Stomach smooth muscle (tissue), 2 donors: ENCODE data around the gene CES2.

ENCODE experiments used
- H3K27ac ChIP-seq: one replicate; pipeline ENCODE4 v1.7.0; 2013; ENCODE audit warnings: mild to moderate bottlenecking, low read length, inconsistent platforms
- H3K27me3 ChIP-seq, 2 donors: one replicate each; pipeline ENCODE4 v1.7.0; 2013; ENCODE audit warnings: low read length in 2 of 2; ENCODE audit not compliant: insufficient read depth in 2 of 2, control insufficient read depth in 1 of 2
- H3K36me3 ChIP-seq, 2 donors: one replicate each; pipeline ENCODE4 v1.7.0; 2013; ENCODE audit warnings: low read length in 2 of 2; ENCODE audit not compliant: control insufficient read depth in 2 of 2, insufficient read depth in 2 of 2
- H3K4me1 ChIP-seq: one replicate; pipeline ENCODE4 v1.7.0; 2013; ENCODE audit warnings: low read length; ENCODE audit not compliant: control insufficient read depth, insufficient read depth
- H3K4me3 ChIP-seq, 2 donors: one replicate each; pipeline ENCODE4 v1.7.0; 2013; ENCODE audit warnings: low read length in 2 of 2
- H3K9ac ChIP-seq, 2 donors: one replicate each; pipeline ENCODE4 v1.7.0; 2013; ENCODE audit warnings: low read length in 2 of 2, mild to moderate bottlenecking in 1 of 2
- H3K9me3 ChIP-seq, 2 donors: one replicate each; pipeline ENCODE4 v1.7.0; 2013; ENCODE audit warnings: low read length in 2 of 2; ENCODE audit not compliant: control insufficient read depth in 2 of 2
- donor health status: healthy.
- donor health status: Pancreatic carcinoma.

CES2 gene

DNA sequence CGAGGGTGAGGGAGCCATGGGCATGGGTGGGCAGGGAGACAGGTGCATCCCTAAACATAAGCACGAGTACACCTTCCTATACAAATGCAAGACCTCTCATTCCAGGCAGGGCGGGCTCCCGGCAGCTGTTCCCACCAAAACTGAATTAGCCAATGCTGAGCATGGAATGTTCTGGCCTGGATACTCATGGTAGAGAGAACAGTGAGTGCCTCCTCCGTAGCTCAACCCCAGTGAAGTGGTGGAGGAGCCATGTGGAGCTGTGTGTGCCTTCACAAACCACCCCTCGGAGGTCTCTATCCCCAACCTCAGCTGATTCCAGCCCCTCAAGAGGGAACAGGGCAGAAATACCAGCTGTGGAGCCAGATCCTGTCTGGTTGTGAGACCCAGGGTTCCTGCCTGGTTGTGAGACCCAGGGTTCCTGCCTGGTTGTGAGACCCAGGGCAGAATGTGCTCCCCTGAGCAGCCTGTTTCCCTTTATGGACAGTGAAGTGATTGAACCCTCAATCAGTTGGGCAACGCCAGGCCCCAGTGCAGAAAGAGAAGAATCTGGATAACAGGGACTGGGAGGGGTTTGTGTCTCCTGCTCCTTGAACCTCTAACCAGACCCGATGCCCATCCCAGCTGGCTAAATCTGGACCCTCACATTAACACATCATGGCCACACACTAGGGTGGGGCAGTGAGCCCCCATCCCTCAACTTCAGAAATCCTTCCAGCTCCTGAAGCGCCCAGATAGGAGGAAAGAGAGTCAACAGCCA lies 14.2 kb upstream of the CES2 start:
- Histone ChIP-seq H3K4me3 (no peak overlapping the region), H3K4me1 (peaks cover 61% of the 10 kb centered on the region), H3K27me3 (no peaks in the 10 kb centered on the region), H3K9ac (peak overlapping the region in 1 of 2 donors; percentile 13), H3K36me3 (peaks cover 4 to 6% of the 10 kb centered on the region in 2 donors), H3K27ac (peak overlapping the region; percentile 60), H3K9me3 (no peaks in the 10 kb centered on the region)

DNA sequence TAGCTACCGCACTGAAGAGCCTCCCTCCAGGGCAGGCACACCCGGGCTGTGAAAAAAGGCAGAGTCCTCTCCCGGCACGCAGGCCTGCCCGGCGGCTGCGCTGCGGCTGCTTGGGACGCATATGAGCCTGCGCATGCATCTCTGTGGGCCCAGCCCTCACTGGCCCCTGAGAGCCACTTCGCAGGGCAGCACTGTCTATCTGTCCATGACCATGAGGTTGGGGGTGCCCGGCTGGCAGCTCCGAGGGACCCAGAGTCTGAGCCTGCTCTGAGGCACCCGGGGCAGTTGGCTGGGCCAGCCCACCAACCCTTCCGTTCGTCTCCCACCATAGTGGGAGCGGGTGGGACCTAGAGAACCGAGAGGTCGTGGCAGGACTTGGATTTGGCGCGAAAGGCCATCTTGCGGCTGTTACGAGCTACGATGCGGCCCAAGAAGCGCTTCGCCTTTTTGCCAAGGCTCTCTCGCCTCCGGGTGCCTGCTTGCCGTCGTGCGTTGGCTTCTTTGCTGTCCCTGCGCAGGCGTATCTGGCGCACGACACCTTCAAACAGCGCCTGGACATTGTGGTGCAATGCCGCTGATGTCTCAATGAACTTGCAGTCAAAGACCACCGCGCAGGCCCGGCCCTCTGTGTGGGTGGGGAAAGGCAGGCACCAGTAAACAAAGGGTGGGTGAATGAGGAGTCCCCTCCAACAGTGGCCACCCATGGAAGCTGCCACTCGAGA lies 13.4 kb upstream of the CES2 start:
- H3K27ac ChIP-seq = peak overlapping the region; percentile 60
- H3K9me3 ChIP-seq = no peaks in the 10 kb centered on the region
- H3K27me3 ChIP-seq = no peaks in the 10 kb centered on the region
- peaks cover 4 to 6% of the 10 kb centered on the region in 2 donors for H3K36me3 ChIP-seq
- no peak overlapping the region for H3K9ac ChIP-seq
- no peak overlapping the region for H3K4me3 ChIP-seq
- H3K4me1 ChIP-seq = peaks cover 68% of the 10 kb centered on the region

DNA sequence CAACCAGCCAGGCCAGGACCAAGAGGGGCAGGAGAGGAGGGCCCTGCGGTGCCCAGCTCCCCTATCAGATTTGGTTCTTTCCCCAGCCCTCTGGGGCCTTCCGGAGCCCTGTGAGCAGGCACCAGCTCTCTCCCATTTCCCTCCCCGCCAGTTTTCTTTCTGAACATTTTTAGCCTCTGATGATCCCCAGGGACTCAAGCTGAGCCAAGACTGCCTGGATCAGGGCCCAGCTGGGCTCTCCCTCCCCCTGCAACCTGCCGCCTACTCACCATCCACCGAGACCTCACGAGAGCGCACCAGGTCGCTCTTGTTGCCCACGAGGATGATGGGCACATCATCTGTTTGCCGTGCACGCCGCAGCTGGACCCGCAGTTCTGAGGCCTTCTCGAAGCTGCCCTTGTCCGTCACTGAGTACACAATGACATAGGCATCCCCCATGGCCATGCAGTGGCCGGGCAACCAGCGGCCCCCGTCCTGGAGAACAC lies 12.0 kb upstream of the CES2 start:
- H3K27ac ChIP-seq = peak overlapping the region; percentile 69
- H3K4me3 ChIP-seq = peak overlapping the region; percentile 45 to 81
- peaks cover 4 to 6% of the 10 kb centered on the region in 2 donors for H3K36me3 ChIP-seq
- H3K27me3 ChIP-seq = no peaks in the 10 kb centered on the region
- H3K4me1 ChIP-seq = peaks cover 82% of the 10 kb centered on the region
- H3K9ac ChIP-seq = peak overlapping the region; percentile 44 to 60
- H3K9me3 ChIP-seq = no peaks in the 10 kb centered on the region

DNA sequence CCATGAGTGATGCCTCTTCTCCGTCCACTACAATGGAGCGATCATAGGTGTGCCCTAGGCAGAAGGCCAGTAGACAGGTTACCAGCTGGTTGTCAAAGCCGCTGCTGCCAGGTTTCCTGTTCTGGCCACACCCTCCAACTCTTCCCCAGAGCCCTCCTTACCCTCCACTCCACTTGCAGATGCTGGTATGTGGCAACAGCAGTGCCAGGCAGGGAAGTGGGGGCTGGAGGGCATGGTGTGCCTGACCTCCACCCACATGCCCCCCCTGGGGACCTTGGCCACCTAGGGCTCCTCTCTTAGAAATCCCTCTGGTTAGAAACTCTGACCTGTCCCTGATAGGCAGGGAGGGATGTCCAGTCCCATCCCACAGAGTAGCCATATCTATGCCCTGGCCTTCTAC lies 11.4 kb upstream of the CES2 start:
- peak overlapping the region; percentile 13 to 44 for H3K9ac ChIP-seq
- peaks cover 4 to 6% of the 10 kb centered on the region in 2 donors for H3K36me3 ChIP-seq
- peaks cover 85% of the 10 kb centered on the region for H3K4me1 ChIP-seq
- no peaks in the 10 kb centered on the region for H3K9me3 ChIP-seq
- peak overlapping the region; percentile 69 for H3K27ac ChIP-seq
- H3K27me3 ChIP-seq = no peaks in the 10 kb centered on the region
- H3K4me3 ChIP-seq = peak overlapping the region; percentile 45 to 81

DNA sequence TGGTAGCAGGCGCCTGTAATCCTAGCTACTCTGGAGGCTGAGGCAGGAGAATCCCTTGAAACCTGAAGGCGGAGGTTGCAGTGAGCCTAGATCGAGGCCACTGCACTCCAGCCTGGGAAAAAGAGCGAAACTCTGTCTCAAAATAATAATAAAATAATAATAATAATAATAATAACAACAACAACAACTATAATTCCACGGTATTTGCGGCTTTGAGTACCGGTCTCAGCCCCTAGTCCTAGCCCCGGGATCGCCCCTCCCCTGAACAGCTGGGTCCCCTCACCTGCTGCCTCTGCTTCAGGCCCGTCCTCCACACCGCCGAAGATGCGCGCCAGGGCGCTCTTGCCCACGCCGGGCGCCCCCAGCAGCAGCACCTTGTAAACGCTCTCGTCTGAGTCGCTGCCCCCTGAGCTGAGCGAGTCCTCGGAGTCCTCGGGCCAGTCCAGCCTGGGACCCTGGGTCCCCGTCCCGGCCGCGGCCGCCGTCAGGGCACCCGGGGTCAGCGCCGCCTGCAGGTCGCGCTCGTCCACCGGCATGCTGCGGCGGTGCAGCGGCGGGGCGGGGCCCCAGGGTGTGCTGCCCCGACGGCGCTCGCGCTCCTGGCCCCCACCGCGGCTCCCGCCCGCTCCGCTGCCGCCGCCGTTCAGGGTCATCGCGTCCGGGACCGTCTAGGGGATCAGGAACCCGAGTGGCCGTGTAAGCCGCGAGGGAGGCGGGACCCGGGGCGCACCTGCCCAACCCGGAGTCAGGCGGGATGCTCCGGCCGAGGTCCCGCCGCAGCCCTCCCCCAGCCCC lies 10.6 kb upstream of the CES2 start:
- peak overlapping the region; percentile 82 for H3K27ac ChIP-seq
- peaks cover 4 to 6% of the 10 kb centered on the region in 2 donors for H3K36me3 ChIP-seq
- H3K9me3 ChIP-seq = no peaks in the 10 kb centered on the region
- H3K27me3 ChIP-seq = no peaks in the 10 kb centered on the region
- H3K4me3 ChIP-seq = peak overlapping the region; percentile 61 to 81
- peak overlapping the region; percentile 49 to 72 for H3K9ac ChIP-seq
- H3K4me1 ChIP-seq = peaks cover 80% of the 10 kb centered on the region

DNA sequence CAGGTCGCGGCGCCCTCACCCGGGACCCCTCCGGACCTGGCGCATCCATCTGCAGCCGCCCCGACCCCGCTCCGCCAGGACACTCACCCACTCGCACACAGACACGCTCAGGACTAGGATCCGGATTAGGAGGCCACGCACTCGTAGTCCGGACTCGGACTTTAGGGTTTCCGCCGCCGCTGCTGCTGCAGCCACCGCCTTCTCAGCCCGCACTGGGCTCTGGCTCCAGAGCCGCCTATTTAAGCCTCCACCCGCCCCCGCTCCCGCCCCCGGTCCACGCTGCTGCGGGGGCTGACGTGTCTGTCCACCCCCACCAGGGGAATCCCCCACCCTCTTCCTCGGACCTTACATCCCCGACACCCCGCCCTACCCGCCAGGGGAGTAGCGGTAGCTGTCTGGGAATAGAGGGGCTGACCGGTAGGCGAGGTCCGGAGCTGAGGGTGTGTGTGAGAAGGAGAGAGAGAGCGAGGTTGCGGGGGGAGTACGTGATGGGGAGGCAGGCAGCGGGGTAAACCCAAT lies 9.9 kb upstream of the CES2 start, which contains the start of gene RRAD:
Gene RRAD (minus strand): TSS at position 214 of the 519 bp plus-strand sequence. CDS start 356 bp downstream, outside the sequence.
- Histone ChIP-seq H3K36me3 (peaks cover 4 to 6% of the 10 kb centered on the region in 2 donors), H3K4me3 (peak within 1 kb of the TSS; percentile 61 to 81), H3K27me3 (no peaks in the 10 kb centered on the region), H3K27ac (peak within 1 kb of the TSS; percentile 82), H3K9ac (peak within 1 kb of the TSS; percentile 49 to 72), H3K4me1 (peaks cover 73% of the 10 kb centered on the region), H3K9me3 (no peaks in the 10 kb centered on the region)

DNA sequence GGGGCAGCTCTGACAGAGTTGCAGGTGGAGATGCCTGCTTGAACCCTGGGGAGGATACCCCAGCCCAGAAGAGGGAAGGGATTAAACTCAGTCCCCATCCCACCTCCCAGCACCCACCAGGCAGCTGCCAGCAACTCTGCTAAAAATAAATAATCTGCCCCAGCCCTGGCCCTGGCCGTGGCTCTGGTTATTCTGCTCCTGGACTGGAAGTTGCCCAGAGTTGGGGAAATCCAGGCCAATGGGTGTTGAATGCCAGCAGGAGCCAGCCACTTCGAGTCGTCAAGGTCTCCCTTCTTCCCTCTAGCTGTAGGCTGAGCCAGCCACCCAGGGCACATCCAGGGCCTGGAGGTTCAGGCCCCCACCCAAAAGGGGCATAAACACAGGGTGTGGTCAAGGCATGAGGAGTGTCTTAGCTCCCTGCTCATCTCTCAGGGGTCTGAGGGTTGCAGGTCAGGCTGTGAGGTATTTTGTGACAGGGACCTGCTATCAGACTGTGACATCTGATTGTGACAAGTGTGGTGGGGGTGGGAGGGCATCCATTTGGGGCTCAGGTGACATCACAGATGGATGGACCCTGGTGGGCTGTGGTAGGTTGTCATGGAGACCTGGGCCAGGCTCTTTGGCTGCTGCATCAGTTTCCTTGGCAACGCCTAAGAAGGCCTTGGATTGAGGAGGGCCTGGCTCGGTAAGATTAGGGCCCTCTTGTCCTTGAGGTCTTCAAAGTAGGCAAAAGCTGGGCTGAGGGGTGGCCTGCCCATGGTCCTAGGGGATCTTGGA lies 9.0 kb upstream of the CES2 start:
- H3K4me1 ChIP-seq = peaks cover 64% of the 10 kb centered on the region
- no peaks in the 10 kb centered on the region for H3K27me3 ChIP-seq
- H3K4me3 ChIP-seq = peak overlapping the region in 1 of 2 donors; percentile 81
- H3K36me3 ChIP-seq = peaks cover 0 to 8% of the 10 kb centered on the region in 2 donors
- peak overlapping the region; percentile 82 for H3K27ac ChIP-seq
- peak overlapping the region; percentile 24 to 66 for H3K9ac ChIP-seq
- H3K9me3 ChIP-seq = no peaks in the 10 kb centered on the region

DNA sequence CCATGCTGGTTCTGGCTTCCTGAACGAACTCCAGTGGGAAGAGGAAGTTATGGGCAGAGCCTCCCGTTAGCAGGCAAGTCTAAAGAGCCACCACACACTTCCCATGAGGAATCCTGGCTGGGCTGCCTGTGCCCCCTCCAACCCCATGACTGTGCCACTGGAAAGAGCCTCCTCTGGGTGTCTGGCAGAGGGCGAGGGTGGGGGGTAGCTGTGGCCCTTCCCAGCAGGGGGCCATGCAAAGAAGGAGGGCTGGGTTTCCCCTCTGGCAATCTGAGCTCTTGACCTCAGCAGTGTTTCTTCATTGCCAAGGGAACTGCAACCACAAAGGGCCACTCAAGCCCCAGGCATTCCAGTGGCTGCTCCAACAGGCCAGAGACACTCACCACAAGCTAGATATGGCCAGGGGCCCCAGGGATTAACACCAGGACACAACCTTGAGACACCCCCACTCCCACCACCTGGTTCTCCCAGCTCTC lies 8.3 kb upstream of the CES2 start:
- H3K9ac ChIP-seq = peak overlapping the region in 1 of 2 donors; percentile 29
- H3K27me3 ChIP-seq = no peaks in the 10 kb centered on the region
- peak overlapping the region; percentile 82 for H3K27ac ChIP-seq
- peaks cover 58% of the 10 kb centered on the region for H3K4me1 ChIP-seq
- H3K4me3 ChIP-seq = no peak overlapping the region
- H3K9me3 ChIP-seq = no peaks in the 10 kb centered on the region
- peaks cover 0 to 14% of the 10 kb centered on the region in 2 donors for H3K36me3 ChIP-seq

DNA sequence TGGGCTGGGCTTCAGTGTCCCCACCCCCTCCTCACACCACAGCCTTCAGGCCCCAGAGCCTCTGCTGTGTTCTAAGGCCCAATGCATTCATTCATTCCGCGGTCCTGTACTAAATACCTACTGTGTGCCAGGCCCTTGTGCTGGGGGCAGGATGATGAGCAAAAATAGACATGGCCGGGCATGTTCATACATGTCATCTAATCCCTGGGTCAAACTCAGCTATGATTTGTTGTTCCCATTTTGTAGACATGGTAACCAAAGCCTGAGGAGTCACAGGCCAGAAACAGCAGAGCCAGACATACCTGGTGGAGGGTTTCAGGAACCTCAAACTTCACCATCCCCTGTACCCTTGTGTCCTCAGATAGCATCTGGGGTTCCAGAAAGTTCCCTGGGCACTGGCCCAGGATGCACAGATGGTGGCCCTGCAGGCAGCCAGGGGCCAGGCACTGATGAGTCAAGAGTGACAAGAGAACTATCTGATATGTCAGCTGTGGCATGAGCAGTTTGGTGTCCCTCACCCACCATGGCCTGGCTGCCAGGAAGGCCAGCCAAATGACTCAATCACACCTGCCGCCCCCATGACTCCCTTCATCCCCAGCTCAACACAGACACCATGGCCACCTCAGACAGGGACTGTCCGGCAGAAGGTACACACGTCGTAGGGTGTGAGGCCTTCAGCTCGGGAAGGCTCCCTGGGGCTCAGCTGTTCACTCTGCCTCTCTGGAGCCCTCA lies 7.2 kb upstream of the CES2 start:
- Histone ChIP-seq H3K27ac (peak overlapping the region; percentile 24), H3K4me3 (no peak overlapping the region), H3K4me1 (peaks cover 56% of the 10 kb centered on the region), H3K9ac (no peak overlapping the region), H3K9me3 (no peaks in the 10 kb centered on the region), H3K27me3 (no peaks in the 10 kb centered on the region), H3K36me3 (peaks cover 0 to 17% of the 10 kb centered on the region in 2 donors)
